HG03571 (cell line): ENCODE results near the gene EIF2S1.
"Not testable (repeated sequence)": the region's sequence is repeated elsewhere in the genome, so short reads cannot be mapped to it uniquely, and the experiment has no call there.

ENCODE experiments used
- ATAC-seq: cut with Tn5 transposase; IDR thresholded peaks from one replicate; pipeline ENCODE4 v1.9.1; 2021; ENCODE audit not compliant: unreplicated experiment

Gene EIF2S1

DNA sequence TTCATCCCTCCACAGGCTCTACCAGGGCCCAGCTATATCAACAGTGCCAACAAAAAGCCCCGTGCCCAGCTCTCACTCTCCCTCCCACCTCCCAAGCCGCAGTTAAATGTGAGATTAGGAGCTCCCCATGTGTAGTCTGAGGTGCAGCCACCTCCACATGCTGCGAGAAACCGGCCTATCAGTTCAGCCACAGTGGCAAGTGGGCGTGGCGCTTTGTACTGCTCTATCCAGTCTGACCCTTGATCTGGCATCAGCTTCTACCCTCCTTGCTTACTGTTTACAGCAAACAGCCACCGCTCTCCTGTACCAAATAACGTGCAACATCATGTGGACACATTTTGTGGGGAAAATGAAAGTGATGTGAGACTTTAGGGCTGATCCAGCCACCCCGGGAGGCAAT lies 50.2 kb downstream of the EIF2S1 start:
- no peak for ATAC-seq

- no peak for ATAC-seq
These were observed 51.2 kb downstream of the EIF2S1 start for GRCh38 chr14:67411370-67411769.

- no peak for ATAC-seq
These were observed 51.8 kb downstream of the EIF2S1 start, which contains the start of gene PLEK2 for GRCh38 chr14:67411820-67412421. PLEK2 (minus strand) TSS chr14:67412165; CDS start chr14:67412059, 106 bp downstream.

DNA sequence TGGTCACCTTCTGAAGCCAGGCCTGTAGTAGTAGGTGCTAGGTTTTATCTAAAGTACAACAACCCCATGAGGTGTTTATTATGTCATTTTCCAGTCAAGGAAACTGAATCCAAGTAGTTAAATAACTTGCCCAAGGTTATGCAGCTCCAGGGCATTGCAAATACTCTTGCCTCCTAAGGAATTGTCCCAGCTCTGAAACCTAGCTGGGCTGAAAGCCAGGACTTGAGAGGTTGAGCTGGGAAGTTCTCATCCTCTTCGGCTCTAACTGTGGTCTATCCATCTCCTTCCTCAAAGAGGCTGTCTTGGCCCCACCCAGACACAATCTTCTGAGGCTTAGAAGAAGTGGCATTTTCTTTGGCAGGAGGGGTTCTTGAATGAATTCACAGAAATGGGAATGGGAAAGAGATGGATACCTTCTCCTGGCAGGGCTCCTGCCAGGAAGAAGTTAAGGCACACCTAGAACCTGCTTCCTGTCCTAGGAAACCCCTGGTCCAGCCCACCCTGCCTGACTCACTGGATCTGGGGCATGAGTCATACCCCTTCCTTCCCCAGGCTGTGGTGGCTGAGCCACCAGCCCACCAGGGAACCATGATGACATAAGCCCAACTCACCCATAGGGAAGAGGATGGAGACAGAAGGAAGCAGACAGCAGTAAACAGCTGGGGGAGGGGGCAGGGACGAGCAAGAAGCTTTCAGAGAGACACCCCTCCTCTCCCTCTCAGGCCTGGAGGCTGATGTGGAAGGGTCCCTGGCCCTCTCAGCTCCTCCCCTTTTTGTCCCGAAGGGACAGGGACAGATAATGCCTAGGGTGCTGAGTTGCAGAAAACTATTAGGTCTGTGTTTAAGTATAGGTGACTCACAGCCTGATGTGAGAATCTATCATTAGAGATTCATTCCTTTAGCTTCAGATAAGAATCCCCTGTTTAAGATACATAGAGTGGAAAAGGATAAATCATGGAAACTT lies 54.0 kb downstream of the EIF2S1 start:
- ATAC-seq: no peak

DNA sequence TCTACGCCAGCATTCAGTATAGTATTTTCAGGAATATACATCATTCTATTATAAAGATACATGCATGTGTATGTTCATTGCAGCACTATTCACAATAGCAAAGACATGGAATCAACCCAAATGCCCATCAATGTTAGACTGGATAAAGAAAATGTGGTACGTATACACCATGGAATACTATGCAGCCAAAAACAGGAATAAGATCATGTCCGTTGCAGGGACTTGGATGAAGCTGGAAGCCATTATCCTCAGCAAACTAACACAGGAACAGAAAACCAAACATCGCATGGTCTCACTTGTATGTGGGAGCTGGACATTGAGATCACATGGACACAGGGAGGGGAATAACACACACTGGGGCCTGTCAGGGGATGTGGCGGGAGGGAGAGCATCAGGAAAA lies 55.5 kb downstream of the EIF2S1 start:
- ATAC-seq: not testable (repeated sequence)

- no peak for ATAC-seq
These were observed 56.0 kb downstream of the EIF2S1 start for GRCh38 chr14:67416085-67416484.

DNA sequence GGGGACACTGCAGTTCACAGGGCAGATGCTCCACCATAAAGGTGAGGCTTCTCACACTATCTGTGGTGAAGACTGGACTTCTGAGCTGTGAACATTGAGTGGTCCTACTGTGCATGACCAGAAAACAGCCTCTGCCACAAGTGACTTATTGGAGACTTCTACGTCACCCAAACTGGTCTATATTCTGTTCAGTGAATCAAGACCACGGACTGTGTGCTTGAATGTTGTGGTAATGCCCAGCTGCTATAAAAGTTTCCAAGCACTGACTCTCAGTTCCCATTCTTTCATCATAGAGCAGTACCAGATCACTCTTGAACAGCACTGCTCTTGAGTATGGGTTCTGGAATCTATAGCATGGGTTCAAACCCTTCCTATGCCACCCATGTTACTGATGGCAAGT lies 56.7 kb downstream of the EIF2S1 start:
- no peak for ATAC-seq

DNA sequence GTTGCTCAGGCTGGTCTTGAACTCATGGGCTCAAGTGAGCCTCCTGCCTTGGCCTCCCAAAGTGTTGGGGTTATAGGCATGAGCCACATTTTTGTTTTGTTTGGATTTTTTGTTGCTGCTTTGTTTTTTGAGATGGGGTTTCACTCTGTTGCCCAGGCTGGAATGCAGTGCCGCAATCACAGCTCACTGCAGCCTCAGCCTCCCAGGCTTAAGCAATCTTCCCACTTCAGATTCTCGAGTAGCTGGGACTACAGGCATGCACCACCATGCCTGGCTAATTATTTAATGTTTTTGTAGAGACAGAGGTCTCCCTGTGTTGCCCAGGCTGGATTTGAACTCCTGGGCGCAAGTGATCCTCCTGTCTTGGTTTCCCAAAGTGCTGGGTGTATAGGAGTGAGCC lies 57.5 kb downstream of the EIF2S1 start:
- no peak for ATAC-seq

- ATAC-seq: no peak
These were observed 58.5 kb downstream of the EIF2S1 start for GRCh38 chr14:67418401-67419191.

DNA sequence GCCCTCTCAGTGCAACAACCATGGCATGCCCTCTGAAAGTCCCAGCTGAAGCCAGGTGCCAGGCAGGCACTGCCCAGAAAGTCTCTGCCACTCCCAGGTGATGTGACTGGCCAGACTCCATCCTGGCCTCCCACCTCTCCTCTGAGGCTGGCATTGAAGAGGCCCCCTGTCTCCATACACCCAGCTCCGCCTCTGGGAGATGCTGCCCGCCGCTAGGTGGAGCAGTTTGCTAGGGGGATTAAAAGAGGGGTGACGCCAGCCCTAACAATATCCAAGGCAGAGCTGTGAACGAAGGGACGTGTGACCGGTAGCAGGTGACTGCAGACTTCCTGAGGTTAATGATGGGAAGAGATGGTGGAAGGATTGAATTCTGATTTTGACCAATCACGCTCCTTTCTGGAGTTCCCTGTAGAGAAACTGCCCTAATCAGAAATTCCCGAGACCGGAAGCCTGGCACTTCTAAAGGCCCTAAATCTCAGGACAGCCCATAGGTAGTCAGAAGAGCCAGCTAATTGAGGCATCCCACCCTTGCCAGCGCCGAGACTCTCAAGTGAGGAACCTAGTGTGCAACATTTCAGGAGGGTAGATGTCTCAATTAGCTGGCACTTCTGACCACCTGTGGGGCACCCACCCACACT lies 60.1 kb downstream of the EIF2S1 start:
- no peak for ATAC-seq

GRCh38 chr14:67421356-67422224 lies 61.5 kb downstream of the EIF2S1 start:
- no peak for ATAC-seq

DNA sequence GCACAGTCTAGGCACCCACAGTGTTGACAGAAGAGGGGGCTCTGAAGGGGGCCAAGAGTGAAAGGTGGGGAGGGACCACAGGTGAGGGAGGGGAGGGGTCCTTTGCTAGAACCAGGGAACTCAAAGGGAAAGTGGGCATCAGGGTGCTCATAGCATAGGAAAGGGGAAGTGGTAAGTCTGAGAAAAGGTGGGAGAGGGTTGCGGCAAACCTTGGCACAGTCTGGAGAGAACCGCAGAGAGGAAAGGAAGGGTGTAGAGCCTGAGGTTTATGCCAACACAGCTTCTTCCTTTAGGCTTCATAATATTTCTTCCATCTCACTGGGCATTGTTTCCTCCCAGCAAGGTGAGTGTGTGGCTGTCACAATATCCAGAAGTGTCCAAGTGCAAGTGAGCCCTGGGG lies 63.3 kb downstream of the EIF2S1 start:
- ATAC-seq: no peak

DNA sequence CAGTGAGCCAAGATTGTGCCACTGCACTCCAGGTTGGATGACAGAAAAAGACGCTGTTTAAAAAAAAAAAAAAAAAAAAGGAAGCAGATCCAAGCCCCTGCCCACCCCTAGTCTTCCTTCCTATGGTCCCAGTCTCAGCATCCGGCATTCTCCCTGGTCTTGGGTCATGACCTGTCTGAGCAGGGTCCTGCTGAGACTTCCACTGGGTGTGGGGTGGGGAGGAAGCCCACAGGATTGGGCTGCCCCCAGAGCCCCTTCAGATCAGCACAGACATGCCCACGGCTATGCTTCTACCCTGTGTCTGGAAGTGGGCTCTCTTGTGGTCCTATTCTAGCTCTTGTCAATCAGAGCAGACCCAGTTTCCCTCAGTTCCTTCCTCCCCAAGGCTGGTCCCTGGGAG lies 64.4 kb downstream of the EIF2S1 start:
- ATAC-seq: no peak

DNA sequence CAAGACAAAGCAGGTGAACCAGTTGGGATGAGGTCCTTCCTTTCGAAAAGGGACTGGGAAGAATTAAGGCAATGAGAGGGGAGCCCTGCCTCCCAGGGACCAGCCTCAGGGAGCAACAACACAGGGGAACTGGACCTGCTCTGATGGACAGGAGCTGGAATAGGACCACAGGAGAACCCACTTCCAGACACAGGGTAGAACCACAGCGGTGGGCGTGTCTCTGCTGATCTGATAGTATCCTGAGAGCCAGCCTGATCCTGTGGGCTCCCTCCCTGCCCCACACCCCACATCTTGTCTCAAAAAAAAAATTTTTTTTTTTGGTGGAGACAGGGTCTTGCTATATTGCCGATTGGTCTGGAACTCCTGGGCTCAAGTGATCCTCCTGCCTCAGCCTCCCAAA lies 65.5 kb downstream of the EIF2S1 start:
- no peak for ATAC-seq

GRCh38 chr14:67426161-67426560 lies 66.0 kb downstream of the EIF2S1 start:
- ATAC-seq: no peak

- ATAC-seq: no peak
These were observed 67.0 kb downstream of the EIF2S1 start for GRCh38 chr14:67426983-67427606.

- no peak for ATAC-seq
These were observed 68.4 kb downstream of the EIF2S1 start for GRCh38 chr14:67428501-67429031.

GRCh38 chr14:67429510-67430205 lies 69.5 kb downstream of the EIF2S1 start:
- ATAC-seq: no peak
